Panc1 (cell line): ENCODE data around the gene RUSC1.

Experiments used
- CTCF ChIP-seq: fragments of 450-650 bp; IDR thresholded peaks from 2 replicates; pipeline ENCODE4 v1.5.1; 2017; ENCODE audit warnings: mild to moderate bottlenecking
- POLR2AphosphoS5 ChIP-seq: IDR thresholded peaks from 2 replicates; pipeline ENCODE4 v1.6.1; 2012; ENCODE audit warnings: mild to moderate bottlenecking, low read depth, low read length, moderate library complexity
- REST ChIP-seq, 2 experiments: IDR thresholded peaks; 2 replicates each; pipeline ENCODE4 v1.6.1; 2011 to 2012; ENCODE audit warnings: low read depth in 2 of 2, control low read depth in 1 of 2, low read length in 1 of 2, mild to moderate bottlenecking in 1 of 2, moderate library complexity in 1 of 2; ENCODE audit not compliant: insufficient read depth in 1 of 2
- SIN3A ChIP-seq: IDR thresholded peaks from 2 replicates; pipeline ENCODE4 v1.6.1; 2012; ENCODE audit warnings: low read depth, mild to moderate bottlenecking, low read length, moderate library complexity, borderline replicate concordance; ENCODE audit not compliant: insufficient read depth
- TCF7L2 ChIP-seq: IDR thresholded peaks from 2 replicates; pipeline ENCODE4 v1.6.1; 2011; ENCODE audit warnings: mild to moderate bottlenecking, low read depth, low read length, inconsistent platforms

GRCh38 chr1:155287987-155288543, 32.6 kb upstream of the RUSC1 start:
- TF ChIP-seq SIN3A (no peak), CTCF (no peak), POLR2AphosphoS5 (no peak), TCF7L2 (no peak), REST (IDR thresholded peaks at IDR 0.05; ENCODE audit: insufficient read depth in 1 of 2, low read depth in 2 of 2, low read length in 1 of 2) (no peak)
